GM10248 (cell line): ENCODE measurements around the gene C11orf24.

Experiments used
- CTCF ChIA-PET: fragments of 300-600 bp; sonication (Branson Sonifier 250); formaldehyde crosslinking; extraction: SDS; loops from one replicate; lab custom pipeline; 2021; ENCODE audit warnings: antibody characterized with exemption; lab: Yijun Ruan, JAX
- POLR2A ChIA-PET: fragments of 350-650 bp; sonication (Branson Sonifier 250); formaldehyde crosslinking; extraction: SDS; loops from one replicate; lab custom pipeline; 2020; ENCODE audit warnings: antibody characterized with exemption; lab: Yijun Ruan, JAX
- DNase-seq: peaks from one replicate; pipeline ENCODE4 v3.0.0; 2012; ENCODE audit errors: extremely low spot score
- TF ChIP-seq, protein P1 (sequence below): IDR thresholded peaks from 2 replicates; pipeline ENCODE4 v1.5.1; 2012; ENCODE audit warnings: mild to moderate bottlenecking, low read depth; ENCODE audit errors: extremely low read depth, missing control alignments, control extremely low read depth

C11orf24 gene

DNA sequence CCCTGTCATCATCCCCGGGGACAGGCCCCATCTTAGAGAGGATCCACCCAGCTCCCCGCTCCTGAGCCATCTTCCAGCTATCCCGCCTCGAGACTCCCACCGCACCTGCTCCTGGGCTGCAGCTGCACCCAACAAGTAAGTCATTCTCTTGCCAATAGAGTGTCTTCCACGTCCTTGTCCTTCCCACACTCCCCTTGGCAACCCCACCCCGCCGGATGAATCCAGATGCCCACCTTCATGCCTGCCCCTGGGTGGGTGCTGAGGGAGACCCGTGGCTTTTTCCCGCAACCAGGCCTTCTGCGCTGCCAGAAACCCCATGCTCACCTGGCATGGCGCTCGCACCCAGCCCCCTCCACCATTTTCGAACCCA lies 11.1 kb upstream of the C11orf24 start:
- no peak for DNase-seq
- ChIA-PET CTCF (interaction anchor here (0.8 to 2.8 kb wide), 3 partner anchors 14 to 25 kb away, joined by 3 to 21 read pairs (median 6); no protein-coding TSS in a partner anchor), POLR2A (interaction anchor here (0.7 kb wide), 1 partner anchor 267 kb away, joined by 7 read pairs; no protein-coding TSS in a partner anchor)
- TF ChIP-seq, protein P1, sequence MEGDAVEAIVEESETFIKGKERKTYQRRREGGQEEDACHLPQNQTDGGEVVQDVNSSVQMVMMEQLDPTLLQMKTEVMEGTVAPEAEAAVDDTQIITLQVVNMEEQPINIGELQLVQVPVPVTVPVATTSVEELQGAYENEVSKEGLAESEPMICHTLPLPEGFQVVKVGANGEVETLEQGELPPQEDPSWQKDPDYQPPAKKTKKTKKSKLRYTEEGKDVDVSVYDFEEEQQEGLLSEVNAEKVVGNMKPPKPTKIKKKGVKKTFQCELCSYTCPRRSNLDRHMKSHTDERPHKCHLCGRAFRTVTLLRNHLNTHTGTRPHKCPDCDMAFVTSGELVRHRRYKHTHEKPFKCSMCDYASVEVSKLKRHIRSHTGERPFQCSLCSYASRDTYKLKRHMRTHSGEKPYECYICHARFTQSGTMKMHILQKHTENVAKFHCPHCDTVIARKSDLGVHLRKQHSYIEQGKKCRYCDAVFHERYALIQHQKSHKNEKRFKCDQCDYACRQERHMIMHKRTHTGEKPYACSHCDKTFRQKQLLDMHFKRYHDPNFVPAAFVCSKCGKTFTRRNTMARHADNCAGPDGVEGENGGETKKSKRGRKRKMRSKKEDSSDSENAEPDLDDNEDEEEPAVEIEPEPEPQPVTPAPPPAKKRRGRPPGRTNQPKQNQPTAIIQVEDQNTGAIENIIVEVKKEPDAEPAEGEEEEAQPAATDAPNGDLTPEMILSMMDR, result no peak

DNA sequence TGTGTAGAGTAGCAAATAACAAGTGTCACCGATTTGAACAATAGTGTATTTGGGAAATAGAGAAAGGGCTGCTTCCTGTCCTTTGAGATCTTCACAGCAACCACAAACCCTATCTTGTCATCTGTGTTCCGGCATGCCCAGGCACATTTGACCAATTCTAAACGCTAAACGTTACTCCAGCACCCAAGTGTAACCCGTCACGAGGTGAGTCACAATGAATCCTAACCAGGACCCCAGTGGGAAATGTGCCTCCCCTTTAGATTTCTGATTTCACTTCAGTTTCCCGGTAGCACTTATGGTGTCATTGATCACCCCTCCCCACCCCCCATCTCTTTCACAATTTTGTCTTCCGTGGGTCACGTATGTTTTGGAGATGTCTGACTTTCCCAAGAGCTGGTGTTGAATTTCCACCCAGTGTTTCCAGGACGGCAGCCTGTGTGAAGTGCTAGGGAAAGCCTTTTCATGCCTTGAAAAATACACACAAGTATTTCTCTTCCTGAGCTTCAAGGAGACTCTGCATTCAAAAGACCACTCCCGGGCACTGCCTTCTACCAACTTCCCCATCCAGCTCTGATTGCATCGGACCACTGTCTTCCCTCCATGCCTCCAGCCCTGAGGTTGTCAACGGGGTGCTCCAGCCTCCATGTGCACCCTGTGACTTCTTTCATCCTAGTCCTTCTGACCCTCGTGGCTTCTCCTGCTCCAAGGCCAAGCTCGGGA lies 10.5 kb upstream of the C11orf24 start:
- peak; percentile 68 for DNase-seq
- ChIA-PET POLR2A (interaction anchor here (0.7 kb wide), 1 partner anchor 266 kb away, joined by 7 read pairs; no protein-coding TSS in a partner anchor), CTCF (interaction anchor here (0.8 to 2.8 kb wide), 3 partner anchors 15 to 25 kb away, joined by 3 to 21 read pairs (median 6); no protein-coding TSS in a partner anchor)
- TF ChIP-seq, protein P1, result no peak

DNA sequence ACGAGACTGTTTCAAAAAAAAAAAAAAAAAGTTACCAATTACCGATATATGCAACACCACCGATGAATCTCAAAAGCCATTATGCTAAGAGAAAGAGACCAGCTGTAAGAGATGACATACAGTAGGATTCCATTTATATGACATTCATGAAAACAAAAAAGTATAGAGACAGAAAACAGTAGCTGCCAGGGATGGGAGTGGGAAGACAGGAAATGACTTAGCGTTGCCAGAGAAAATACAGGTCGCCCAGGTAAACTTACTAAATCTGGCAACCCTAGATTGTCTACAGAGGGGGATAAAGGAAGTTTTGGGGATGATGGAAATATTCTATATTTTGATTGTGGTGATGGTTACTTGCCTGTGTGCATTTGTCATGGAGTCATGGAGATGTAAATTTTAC lies 7.9 kb upstream of the C11orf24 start:
- ChIA-PET POLR2A (no interaction called here), CTCF (interaction anchor here (1.7 to 4.4 kb wide), 3 partner anchors 18 to 29 kb away, joined by 4 to 23 read pairs (median 14); no protein-coding TSS in a partner anchor)
- TF ChIP-seq, protein P1, result no peak
- DNase-seq, result no peak

DNA sequence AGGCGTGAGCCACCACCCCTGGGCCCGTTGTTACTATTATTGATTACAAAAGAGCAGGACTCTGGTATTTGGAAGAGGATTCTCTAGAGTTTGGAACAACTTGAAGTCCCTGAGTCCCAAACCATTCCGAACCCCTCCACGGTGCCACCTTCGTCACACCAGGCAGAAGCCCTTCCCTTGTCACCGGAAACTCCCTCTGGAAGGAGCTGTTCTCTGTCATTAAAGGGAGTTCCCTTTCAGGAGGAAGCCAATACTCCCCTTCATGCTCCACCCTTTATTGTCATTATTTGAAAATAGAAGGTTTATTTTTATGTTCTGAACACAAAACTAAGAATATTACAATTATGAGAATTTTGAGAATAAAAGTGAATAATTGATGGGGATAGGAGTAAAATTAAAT lies 5.1 kb upstream of the C11orf24 start:
- no peak for DNase-seq
- ChIA-PET CTCF (interaction anchor here (4.4 kb wide), 1 partner anchor 21 kb away, joined by 23 read pairs; no protein-coding TSS in a partner anchor), POLR2A (no interaction called here)
- TF ChIP-seq, protein P1, result no peak

DNA sequence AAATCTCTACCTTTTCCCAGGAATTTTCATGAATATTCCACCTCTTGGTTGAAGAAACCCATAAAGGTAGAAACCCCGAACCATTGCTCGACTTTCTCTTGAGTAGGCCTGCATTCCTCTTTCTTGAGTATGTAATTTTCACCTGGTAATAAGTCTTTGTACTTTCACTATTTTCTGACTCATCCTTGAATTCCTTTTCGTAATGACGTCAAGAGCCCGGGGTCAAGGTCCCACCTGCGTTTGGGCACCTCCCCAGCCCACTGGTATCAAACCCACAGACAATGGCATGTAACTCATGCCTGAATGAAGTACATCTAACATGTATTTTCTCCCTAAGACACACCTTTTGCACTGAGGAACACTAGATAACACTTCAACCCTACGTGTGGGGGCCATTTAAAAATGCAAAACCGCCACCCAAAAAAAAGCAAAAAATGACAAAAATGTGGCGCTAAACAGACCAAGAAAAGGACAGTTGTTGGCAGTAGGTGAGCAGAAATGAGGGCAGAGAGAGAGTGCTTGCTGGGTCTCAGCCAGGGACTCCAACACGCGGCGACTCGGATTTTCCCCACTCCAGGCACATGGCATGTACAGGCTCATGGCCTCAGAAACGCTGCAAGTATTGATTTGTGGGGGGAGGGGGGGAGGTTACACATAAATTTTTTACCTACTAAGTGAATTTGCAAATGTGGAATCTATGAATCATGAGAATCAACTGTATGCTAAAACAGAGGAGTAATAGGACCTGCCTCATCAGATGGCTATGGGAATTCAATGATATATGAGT lies 4.1 kb upstream of the C11orf24 start:
- ChIA-PET CTCF (interaction anchor here (4.4 to 7.0 kb wide), 2 partner anchors 21 to 22 kb away, joined by 23 to 67 read pairs; no protein-coding TSS in a partner anchor), POLR2A (no interaction called here)
- DNase-seq, result no peak
- TF ChIP-seq, protein P1, result no peak

DNA sequence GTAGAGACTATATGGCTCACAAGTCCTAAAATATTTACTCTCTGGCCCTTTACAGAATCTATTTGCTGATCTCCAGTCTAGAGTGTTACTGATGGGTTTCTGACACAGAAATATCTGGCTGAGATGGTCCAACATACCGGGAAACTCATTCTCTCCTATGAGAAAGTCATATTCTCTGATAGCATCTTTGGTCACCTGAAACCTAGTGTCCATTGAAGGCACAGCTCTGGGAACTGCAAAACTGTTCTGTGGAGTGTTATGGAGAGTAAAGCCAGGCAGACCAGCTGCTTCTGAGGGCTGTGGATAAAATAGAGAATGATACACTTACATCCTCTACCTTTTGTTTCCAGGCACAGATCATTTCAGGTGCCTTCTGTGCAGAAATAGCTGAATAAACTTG lies 2.5 kb upstream of the C11orf24 start:
- POLR2A ChIA-PET, result interaction anchor here (0.7 kb wide), 2 partner anchors 26 to 608 kb away, joined by 4 to 6 read pairs; no protein-coding TSS in a partner anchor
- TF ChIP-seq, protein P1, result no peak
- DNase-seq, result no peak
- CTCF ChIA-PET, result interaction anchor here (1.0 to 7.0 kb wide), 5 partner anchors 16 to 37 kb away, joined by 3 to 67 read pairs (median 4); no protein-coding TSS in a partner anchor
